Peyer's patch (tissue), 4 donors: ENCODE results near the gene PRELP.

Source experiments
- CTCF ChIP-seq, 6 experiments: fragments of 450-650 bp in 4 of 6; fragments of 200-600 bp in 2 of 6; sonication (generic) in 1 of 6; IDR thresholded peaks; one replicate each; pipeline ENCODE4 v1.5.1; 2017 to 2019; ENCODE audit warnings: antibody characterized with exemption in 6 of 6, mild to moderate bottlenecking in 3 of 6, moderate library complexity in 1 of 6
- POLR2A ChIP-seq, 2 donors: fragments of 450-650 bp; IDR thresholded peaks; one replicate each; pipeline ENCODE4 v1.5.1; 2017; ENCODE audit warnings: antibody characterized with exemption in 2 of 2, mild to moderate bottlenecking in 2 of 2, moderate library complexity in 2 of 2

DNA sequence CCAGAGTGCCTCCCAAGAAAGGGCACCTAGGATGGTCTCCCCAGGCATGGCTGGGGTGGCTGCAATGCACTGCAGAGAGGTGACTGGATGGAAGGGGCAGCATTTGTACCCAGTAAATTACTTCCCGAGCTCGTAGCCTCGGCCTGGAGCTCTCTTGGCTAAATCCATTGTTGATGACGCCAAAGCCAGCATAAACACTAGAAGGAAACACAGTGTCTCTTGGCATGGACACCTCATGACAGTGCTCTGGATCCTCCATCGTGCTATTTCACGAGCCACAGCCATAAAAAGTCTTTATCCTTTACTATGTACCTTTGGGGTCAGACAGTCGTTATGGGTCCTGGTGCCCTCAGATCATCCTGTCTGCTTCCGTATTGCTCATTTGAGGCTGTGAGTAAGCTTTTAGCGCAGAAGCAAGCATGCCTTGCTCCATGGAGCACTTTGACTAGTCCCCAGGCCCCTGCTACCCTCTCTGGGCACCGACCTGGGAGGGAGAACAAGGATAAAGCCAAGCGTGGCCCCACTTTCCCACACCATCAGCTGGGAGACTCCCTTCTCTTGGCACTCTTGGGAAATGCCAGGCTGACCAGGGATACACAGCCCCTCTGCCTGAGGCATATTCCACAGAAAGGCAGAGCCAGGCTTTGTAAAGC is 10.3 kb upstream of the PRELP start:
- TF ChIP-seq CTCF (IDR thresholded peaks at IDR 0.05) (no peak), POLR2A (IDR thresholded peaks at IDR 0.05) (no peak)
